Measurements from ENCODE around the gene ENTPD1. TPM values are rescaled to one million over a fixed set of nuclear protein-coding genes. Genes with fewer than 3 reads are reported as not detected.
"Not testable (repeated sequence)": the region's sequence is repeated elsewhere in the genome, so short reads cannot be mapped to it uniquely, and the experiment has no call there.

Gene ENTPD1, protein sequence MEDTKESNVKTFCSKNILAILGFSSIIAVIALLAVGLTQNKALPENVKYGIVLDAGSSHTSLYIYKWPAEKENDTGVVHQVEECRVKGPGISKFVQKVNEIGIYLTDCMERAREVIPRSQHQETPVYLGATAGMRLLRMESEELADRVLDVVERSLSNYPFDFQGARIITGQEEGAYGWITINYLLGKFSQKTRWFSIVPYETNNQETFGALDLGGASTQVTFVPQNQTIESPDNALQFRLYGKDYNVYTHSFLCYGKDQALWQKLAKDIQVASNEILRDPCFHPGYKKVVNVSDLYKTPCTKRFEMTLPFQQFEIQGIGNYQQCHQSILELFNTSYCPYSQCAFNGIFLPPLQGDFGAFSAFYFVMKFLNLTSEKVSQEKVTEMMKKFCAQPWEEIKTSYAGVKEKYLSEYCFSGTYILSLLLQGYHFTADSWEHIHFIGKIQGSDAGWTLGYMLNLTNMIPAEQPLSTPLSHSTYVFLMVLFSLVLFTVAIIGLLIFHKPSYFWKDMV
- polyA plus RNA-seq (ENCODE audit: insufficient read depth in 1 of 5, insufficient read length in 5 of 5, low replicate concordance in 1 of 5), result 10 to 100 TPM; 16.9 to 27.5 (median 23.7) TPM
- long read RNA-seq, donor 1, partial matches to known transcripts, result 6 of 9 reads
- long read RNA-seq, donor 1, other reads (novel, unspliced or antisense), result 0 of 9 reads
- long read RNA-seq, donor 2, partial matches to known transcripts, result 5 of 9 reads
- long read RNA-seq, donor 2, other reads (novel, unspliced or antisense), result 0 of 9 reads
- long read RNA-seq, donor 3, partial matches to known transcripts, result 0 of 5 reads
- long read RNA-seq, donor 3, other reads (novel, unspliced or antisense), result 0 of 5 reads
- long read RNA-seq, donor 4, partial matches to known transcripts, result 0 of 3 reads
- long read RNA-seq, donor 4, other reads (novel, unspliced or antisense), result 0 of 3 reads
- long read RNA-seq, donor 5, partial matches to known transcripts, result 0 of 4 reads
- long read RNA-seq, donor 5, other reads (novel, unspliced or antisense), result 0 of 4 reads
- long read RNA-seq, donor 6, partial matches to known transcripts, result 0 of 5 reads
- long read RNA-seq, donor 6, other reads (novel, unspliced or antisense), result 0 of 5 reads
- long read RNA-seq, donor 7, partial matches to known transcripts, result 20 of 25 reads
- long read RNA-seq, donor 7, other reads (novel, unspliced or antisense), result 0 of 25 reads
- long read RNA-seq, donor 8, partial matches to known transcripts, result 0 of 1 reads
- long read RNA-seq, donor 8, other reads (novel, unspliced or antisense), result 0 of 1 reads

DNA sequence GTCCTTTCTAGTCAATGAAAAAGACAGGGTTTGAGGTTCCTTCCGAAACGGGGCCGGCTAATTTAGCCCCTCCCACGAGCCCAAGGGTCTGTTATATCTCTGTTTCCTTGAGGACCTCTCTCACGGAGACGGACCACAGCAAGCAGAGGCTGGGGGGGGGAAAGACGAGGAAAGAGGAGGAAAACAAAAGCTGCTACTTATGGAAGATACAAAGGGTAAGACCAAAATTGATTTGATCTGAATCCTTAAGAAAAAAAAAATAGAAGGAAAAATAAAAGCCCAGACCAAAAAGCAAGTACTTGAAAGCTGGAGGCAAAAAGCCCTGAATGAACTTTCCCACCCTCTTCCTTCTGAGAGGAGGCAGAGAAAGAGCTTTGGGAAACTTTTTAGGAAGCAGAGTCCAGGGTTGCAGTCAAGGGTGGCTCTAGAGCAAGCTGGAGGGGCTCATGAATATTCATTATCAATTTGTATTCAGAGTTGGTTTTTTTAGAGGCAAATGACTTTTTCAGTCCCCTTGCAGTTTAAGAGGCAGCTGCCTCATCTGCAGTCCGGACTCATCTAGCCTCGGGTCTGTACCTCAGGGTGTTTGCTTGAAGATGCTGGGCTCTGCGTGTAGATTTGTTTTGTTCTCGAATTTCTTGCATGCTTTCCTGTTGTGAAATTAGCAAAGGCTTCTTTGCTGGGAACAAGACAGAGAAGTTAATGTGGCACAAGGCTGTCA is at the start of gene ENTPD1:
ENTPD1 (plus strand) TSS at position 123 of the 721 bp plus-strand sequence; CDS start at position 200, 77 bp downstream.
- no peak for DNase-seq

GRCh38 chr10:95706573-95706972 is 49.4 kb upstream of the ENTPD1 start:
- no peak for DNase-seq

DNA sequence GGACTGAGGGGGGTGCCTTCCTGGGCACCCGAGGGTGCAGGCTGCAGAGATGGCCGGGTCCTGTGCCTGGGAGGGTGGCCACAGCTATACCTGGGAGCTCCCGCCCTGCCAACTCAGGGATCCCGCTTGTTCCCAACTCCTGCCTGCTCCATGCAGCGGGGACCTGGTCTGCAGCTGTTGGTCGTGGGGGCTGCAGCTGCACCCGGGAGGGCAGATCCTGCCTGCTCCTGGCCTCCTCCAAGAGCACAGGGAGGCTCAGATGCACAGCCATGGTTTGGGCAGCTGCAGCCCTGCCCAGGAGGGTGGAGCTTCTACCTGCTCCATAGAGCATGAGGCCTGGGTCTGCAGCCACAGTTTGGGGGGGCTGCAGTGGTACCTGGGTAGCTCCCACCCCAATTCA is 49.0 kb upstream of the ENTPD1 start:
- no peak for DNase-seq

- no peak for DNase-seq
These were observed 44.5 kb upstream of the ENTPD1 start for GRCh38 chr10:95711492-95711891.

DNA sequence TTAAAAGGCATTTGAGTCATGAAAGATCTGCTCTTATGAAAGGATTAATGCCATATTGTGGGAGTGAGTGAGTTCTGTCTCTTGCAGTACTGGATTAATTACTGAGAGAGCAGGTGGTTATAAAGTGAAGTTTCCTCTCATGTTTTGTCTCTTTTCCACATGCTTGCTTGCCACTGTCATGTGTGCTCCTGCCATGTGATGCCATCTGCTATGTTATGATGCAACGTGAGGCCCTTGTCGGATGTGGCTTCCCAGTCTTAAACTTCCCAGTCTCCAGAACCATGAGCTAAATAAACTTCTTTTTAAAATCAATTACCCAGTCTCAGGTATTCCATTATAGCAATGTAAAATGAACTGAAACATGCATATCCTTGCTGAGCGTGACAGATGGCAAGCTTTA is 39.5 kb upstream of the ENTPD1 start:
- no peak for DNase-seq

GRCh38 chr10:95716866-95717265 is 39.1 kb upstream of the ENTPD1 start:
- DNase-seq, result no peak

DNA sequence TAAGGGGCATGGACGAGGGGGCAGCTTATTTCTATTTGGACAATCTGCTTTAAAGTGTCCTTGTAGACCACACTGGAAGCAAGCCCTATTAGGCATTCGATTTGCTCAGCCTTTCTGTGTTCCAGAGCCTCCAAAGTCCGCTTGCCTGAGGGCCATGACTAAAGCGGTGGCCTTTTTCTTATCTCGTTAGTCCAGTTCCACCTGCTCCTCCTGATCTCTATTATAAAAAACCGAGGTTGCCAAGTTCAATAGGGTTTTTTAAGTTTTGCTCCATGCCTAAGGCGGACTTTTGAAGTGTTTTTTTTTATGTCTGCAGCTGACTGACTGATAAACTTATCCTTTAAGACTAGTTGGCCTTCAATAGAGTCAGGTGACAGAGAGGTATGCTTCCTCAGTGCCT is 35.2 kb upstream of the ENTPD1 start:
- DNase-seq, result not testable (repeated sequence)

- DNase-seq, result not testable (repeated sequence)
These were observed 33.5 kb upstream of the ENTPD1 start for GRCh38 chr10:95722496-95722895.

DNA sequence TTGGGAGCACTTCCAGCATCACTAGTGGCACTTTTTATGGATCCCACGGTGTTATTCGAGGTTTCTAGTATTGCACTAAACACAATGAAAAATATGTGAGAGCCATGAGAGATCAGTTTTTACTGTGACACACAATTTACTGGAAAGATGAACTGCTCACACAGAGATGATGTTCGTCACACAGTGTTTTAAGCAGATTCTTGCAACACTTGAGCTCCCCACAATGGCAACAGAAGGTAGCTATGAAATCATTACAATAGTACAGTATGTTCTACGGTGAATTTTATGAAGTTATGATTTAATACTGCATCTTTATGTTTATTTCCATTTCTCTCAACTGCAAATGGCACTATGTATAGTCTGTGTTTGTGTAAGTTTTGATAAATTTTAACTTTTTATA is 27.4 kb upstream of the ENTPD1 start:
- DNase-seq, result no peak

- DNase-seq, result no peak
These were observed 26.5 kb upstream of the ENTPD1 start for GRCh38 chr10:95729323-95730055.

DNA sequence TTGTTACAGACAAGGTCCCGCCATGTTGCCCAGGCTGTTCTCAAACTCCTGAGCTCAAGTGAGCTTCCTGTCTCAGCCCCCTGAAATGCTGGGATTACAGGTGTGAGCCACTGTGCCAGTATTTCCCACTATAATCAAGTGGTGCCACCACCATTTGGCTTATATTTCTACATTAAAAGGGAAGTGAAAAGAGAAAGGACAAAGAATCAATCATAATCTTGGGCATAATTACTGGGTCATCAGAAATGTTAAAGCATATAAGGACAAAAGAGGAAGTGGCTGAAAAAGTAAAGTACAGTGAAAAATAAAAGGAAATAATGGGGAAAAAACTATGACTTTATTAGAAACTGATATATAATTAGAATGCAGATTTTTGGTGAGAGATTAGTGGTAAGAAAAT is 25.7 kb upstream of the ENTPD1 start:
- DNase-seq, result no peak

DNA sequence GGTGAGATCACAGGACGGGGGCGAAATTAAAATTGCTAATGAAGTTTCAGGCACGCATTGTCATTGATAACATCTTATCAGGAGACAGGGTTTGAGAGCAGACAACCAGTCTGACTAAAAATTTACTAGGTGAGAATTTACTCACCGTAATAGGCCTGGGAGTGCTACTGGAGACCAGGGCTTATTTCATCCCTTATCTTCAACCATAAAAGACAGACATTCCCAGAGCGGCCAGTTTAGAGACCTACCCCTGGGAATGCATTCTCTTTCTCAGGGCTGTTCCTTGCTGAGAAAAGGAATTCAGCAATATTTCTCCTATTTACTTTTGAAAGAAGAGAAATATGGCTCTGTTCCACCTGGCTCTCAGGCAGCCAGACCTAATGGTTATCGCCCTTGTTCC is 23.1 kb upstream of the ENTPD1 start:
- not testable (repeated sequence) for DNase-seq

DNA sequence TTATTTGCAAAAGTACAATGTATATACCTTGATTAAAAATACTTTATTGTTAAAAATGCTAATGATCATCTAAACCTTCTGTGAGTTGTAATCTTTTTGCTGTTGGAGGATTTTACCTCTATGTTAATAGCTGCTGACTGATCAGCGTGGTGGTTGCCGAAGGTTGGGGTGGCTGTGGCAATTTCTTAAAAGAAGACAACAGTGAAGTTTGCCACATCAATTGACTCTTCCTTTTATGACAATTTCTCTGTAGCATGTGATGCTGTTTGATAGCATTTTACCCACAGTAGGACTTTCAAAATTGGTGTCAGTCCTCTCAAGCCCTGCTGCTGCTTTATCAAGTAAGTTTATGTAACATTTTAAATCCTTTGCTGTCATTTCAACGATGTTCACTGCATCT is 16.9 kb upstream of the ENTPD1 start:
- DNase-seq, result no peak

- DNase-seq, result peak; percentile 37 to 41
These were observed 14.0 kb upstream of the ENTPD1 start for GRCh38 chr10:95741807-95742467.

DNA sequence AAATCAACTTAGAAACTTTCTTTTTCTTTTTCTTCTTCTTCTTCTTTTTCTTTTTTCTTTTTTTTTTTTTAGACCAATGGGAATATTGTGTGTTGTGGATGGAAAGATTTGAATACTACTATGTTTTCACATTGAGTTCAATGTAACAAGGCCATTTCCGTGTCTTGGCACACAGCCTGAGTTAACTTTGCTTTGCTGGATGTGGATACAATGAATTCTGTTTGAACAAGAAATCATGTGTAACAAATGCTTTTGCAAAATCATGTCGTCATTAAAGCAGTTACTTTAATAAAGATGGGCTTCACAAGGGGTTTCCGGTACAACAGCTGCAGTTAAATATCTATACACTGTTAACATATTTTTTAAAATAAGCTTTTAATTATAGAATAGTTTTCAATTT is 13.5 kb upstream of the ENTPD1 start:
- DNase-seq, result peak; percentile 40 to 44

GRCh38 chr10:95742962-95743535 is 12.9 kb upstream of the ENTPD1 start:
- no peak for DNase-seq

DNA sequence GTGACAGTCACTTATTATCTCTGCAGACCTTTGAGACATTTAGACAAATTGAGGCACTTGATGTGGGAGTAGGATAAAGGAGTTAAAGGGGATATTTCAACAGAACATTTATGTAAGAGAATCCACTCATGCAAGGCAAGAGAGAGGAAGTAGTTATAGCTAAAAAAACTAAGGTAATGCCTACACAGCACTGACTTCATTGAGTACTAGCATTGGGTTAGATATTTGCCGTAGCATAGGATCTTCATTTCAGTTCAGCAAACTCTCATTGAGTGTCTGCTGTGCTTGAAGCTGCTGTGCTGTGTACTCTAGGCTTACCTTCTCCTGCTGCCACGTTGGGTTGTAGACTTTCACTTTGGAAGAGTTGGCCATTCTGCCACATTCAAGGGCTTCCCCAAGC is 10.5 kb upstream of the ENTPD1 start:
- DNase-seq, result no peak

GRCh38 chr10:95748349-95748748 is 7.6 kb upstream of the ENTPD1 start:
- no peak for DNase-seq

GRCh38 chr10:95755511-95756004 is 405 bp upstream of the ENTPD1 start:
- no peak for DNase-seq
